Stimulated activated CD4-positive, alpha-beta T cell treated with anti-CD3 and anti-CD28 coated beads, Interleukin-12 subunit alpha, Interleukin-12 subunit beta, amount 100 ng/mL, for 24 hours (primary cell): ENCODE results near the gene HEMGN.

ENCODE experiments used
- DNase-seq, 2 experiments: peaks; one replicate each; pipeline ENCODE4 v3.0.0-alpha.2; 2020; ENCODE audit warnings: low read depth in 2 of 2

HEMGN gene

GRCh38 chr9:97895695-97896332 is 42.2 kb downstream of the HEMGN start:
- DNase-seq: no peak

- no peak for DNase-seq
Measured at GRCh38 chr9:97895211-97895610, 42.8 kb downstream of the HEMGN start.

GRCh38 chr9:97892421-97892820 is 45.6 kb downstream of the HEMGN start:
- DNase-seq: no peak

GRCh38 chr9:97891736-97892135 is 46.2 kb downstream of the HEMGN start:
- no peak for DNase-seq

GRCh38 chr9:97889941-97890887 is 47.8 kb downstream of the HEMGN start:
- peak in 1 of 2 experiments; percentile 57 for DNase-seq

- no peak for DNase-seq
Measured at GRCh38 chr9:97880336-97880735, 57.6 kb downstream of the HEMGN start.
